GM12892 (cell line): ENCODE results near the gene C19orf18.

ENCODE experiments used
- POLR2A ChIP-seq: IDR thresholded peaks from 2 replicates; pipeline ENCODE4 v1.6.1; 2011; ENCODE audit warnings: low read depth, low read length, control low read depth
- POLR2AphosphoS5 ChIP-seq: IDR thresholded peaks from 2 replicates; pipeline ENCODE4 v1.6.1; 2011; ENCODE audit warnings: low read depth, low read length, control low read depth
- TAF1 ChIP-seq: IDR thresholded peaks from 2 replicates; pipeline ENCODE4 v1.6.1; 2011; ENCODE audit warnings: low read depth, mild to moderate bottlenecking, control low read depth, low read length, borderline replicate concordance

GRCh38 chr19:58001895-58002369 is 27.6 kb upstream of the C19orf18 start:
- TF ChIP-seq POLR2AphosphoS5 (no peak), POLR2A (no peak), TAF1 (no peak)
